RWPE1 (cell line): ENCODE data around the gene RABGAP1.

Experiments used
- CTCF ChIA-PET: fragments of 350-600 bp; sonication (Branson Sonifier 250); formaldehyde crosslinking; extraction: SDS; loops from one replicate; lab custom pipeline; 2021; lab: Yijun Ruan, JAX
- POLR2A ChIA-PET: fragments of 400-600 bp; formaldehyde crosslinking; extraction: SDS; loops from one replicate; lab custom pipeline; 2020; ENCODE audit warnings: antibody characterized with exemption; ENCODE audit not compliant: low non-redundant PET; lab: Yijun Ruan, JAX
- DNase-seq: peaks from one replicate; pipeline ENCODE4 v3.0.0; 2012; ENCODE audit warnings: low spot score
- H3K27ac ChIP-seq: fragments of 450-650 bp; 2 replicates; pipeline ENCODE4 v1.5.1; 2017
- CTCF ChIP-seq: fragments of 450-650 bp; conservative IDR thresholded peaks from 2 replicates; pipeline ENCODE4 v1.5.1; 2017; ENCODE audit warnings: low read depth, mild to moderate bottlenecking

RABGAP1 gene

GRCh38 chr9:123064716-123065115, 123.9 kb downstream of the RABGAP1 start:
- POLR2A ChIA-PET = no interaction called here
- no peak overlapping the region for H3K27ac ChIP-seq

GRCh38 chr9:123065196-123065595, 124.4 kb downstream of the RABGAP1 start:
- DNase-seq = no peak
- ChIA-PET POLR2A (no interaction called here), CTCF (interaction anchor here (0.7 kb wide), 1 partner anchor 285 kb away, joined by 9 read pairs; no protein-coding TSS in a partner anchor)
- no peak overlapping the region for H3K27ac ChIP-seq
- no peak for TF ChIP-seq CTCF

More at GRCh38 chr9:123064716-123065115, 123.9 kb downstream of the RABGAP1 start:
- TF ChIP-seq CTCF = no peak
- CTCF ChIA-PET = no interaction called here
- DNase-seq = no peak

- ChIA-PET CTCF (interaction anchor here (0.6 kb wide), 1 partner anchor 317 kb away, joined by 3 read pairs; no protein-coding TSS in a partner anchor), POLR2A (no interaction called here)
- H3K27ac ChIP-seq = no peak overlapping the region
- no peak for DNase-seq
- no peak for TF ChIP-seq CTCF
Measured at GRCh38 chr9:123067136-123067535, 126.3 kb downstream of the RABGAP1 start.

GRCh38 chr9:123069010-123069481, 128.2 kb downstream of the RABGAP1 start:
- DNase-seq = no peak
- peak overlapping the region; percentile 74 for H3K27ac ChIP-seq
- CTCF ChIA-PET = interaction anchor here (0.8 kb wide), 1 partner anchor 281 kb away, joined by 3 read pairs; no protein-coding TSS in a partner anchor

GRCh38 chr9:123070198-123070597, 129.4 kb downstream of the RABGAP1 start:
- no peak for TF ChIP-seq CTCF
- POLR2A ChIA-PET = no interaction called here
- DNase-seq = no peak
- CTCF ChIA-PET = no interaction called here
- H3K27ac ChIP-seq = no peak overlapping the region

More at GRCh38 chr9:123069010-123069481, 128.2 kb downstream of the RABGAP1 start:
- no peak for TF ChIP-seq CTCF
- POLR2A ChIA-PET = no interaction called here

- POLR2A ChIA-PET = no interaction called here
- CTCF ChIA-PET = no interaction called here
- no peak for TF ChIP-seq CTCF
- H3K27ac ChIP-seq = no peak overlapping the region
- no peak for DNase-seq
Measured at GRCh38 chr9:123072407-123072995, 131.7 kb downstream of the RABGAP1 start.
